Cardiac fibroblast (primary cell): ENCODE results near the gene XYLT1.

Source experiments
- DNase-seq, 2 donors: peaks; one replicate each; pipeline versions ENCODE4 v3.0.0 to v3.0.0-alpha.2; 2010; ENCODE audit warnings: low read depth in 2 of 2
- H3K4me3 ChIP-seq, 2 donors: replicated peaks in 1 of 2; 1 replicate in 1 of 2; 2 replicates in 1 of 2; pipeline ENCODE4 v1.5.1; 2011; ENCODE audit warnings: low read depth in 2 of 2, low read length in 2 of 2, mild to moderate bottlenecking in 2 of 2, moderate library complexity in 1 of 2
- CTCF ChIP-seq: IDR thresholded peaks from one replicate; pipeline ENCODE4 v1.5.1; 2011; ENCODE audit warnings: low read depth, mild to moderate bottlenecking, low read length, inconsistent platforms

Gene XYLT1

GRCh38 chr16:17503331-17503730, 32.6 kb upstream of the XYLT1 start:
- DNase-seq: no peak
- no peak for TF ChIP-seq CTCF
- H3K4me3 ChIP-seq: no peak overlapping the region

- no peak overlapping the region for H3K4me3 ChIP-seq
- no peak for TF ChIP-seq CTCF
- no peak for DNase-seq
Measured at GRCh38 chr16:17501321-17501720, 30.6 kb upstream of the XYLT1 start.

- H3K4me3 ChIP-seq: no peak overlapping the region
- no peak for DNase-seq
- TF ChIP-seq CTCF: no peak
Measured at GRCh38 chr16:17499223-17499902, 28.6 kb upstream of the XYLT1 start.

GRCh38 chr16:17497648-17498047, 26.9 kb upstream of the XYLT1 start:
- no peak overlapping the region for H3K4me3 ChIP-seq
- no peak for TF ChIP-seq CTCF
- no peak for DNase-seq

GRCh38 chr16:17496891-17497290, 26.1 kb upstream of the XYLT1 start:
- DNase-seq: no peak
- TF ChIP-seq CTCF: no peak
- H3K4me3 ChIP-seq: no peak overlapping the region

- DNase-seq: no peak
- TF ChIP-seq CTCF: no peak
- H3K4me3 ChIP-seq: no peak overlapping the region
Measured at GRCh38 chr16:17493012-17493411, 22.3 kb upstream of the XYLT1 start.

- H3K4me3 ChIP-seq: no peak overlapping the region
- no peak for TF ChIP-seq CTCF
- DNase-seq: no peak
Measured at GRCh38 chr16:17491140-17491662, 20.4 kb upstream of the XYLT1 start.
